IMR-90 (cell line): ENCODE measurements around the gene AHNAK2.

Source experiments
- CEBPB ChIP-seq: IDR thresholded peaks from 2 replicates; pipeline ENCODE4 v1.6.1; 2012; ENCODE audit warnings: low read depth, low read length, improper control_type of control experiment
- CHD1 ChIP-seq: IDR thresholded peaks from 2 replicates; pipeline ENCODE4 v1.6.1; 2012; ENCODE audit warnings: low read depth, low read length, improper control_type of control experiment
- CTCF ChIP-seq: conservative IDR thresholded peaks from 2 replicates; pipeline ENCODE4 v1.5.1; 2012; ENCODE audit warnings: mild to moderate bottlenecking, low read depth, low read length, improper control_type of control experiment
- MXI1 ChIP-seq: IDR thresholded peaks from 2 replicates; pipeline ENCODE4 v1.6.1; 2012; ENCODE audit warnings: low read depth, mild to moderate bottlenecking, low read length, moderate library complexity, borderline replicate concordance
- POLR2A ChIP-seq: IDR thresholded peaks from 2 replicates; pipeline ENCODE4 v1.6.1; 2012; ENCODE audit warnings: mild to moderate bottlenecking, low read depth, low read length
- RCOR1 ChIP-seq: IDR thresholded peaks from 2 replicates; pipeline ENCODE4 v1.6.1; 2012; ENCODE audit warnings: mild to moderate bottlenecking, low read length, improper control_type of control experiment; ENCODE audit not compliant: insufficient replicate concordance
- TF ChIP-seq, protein P1 (sequence below): fragments of 150-350 bp; IDR thresholded peaks from 2 replicates; pipeline ENCODE4 v1.6.1; 2016; ENCODE audit warnings: low read depth, mild to moderate bottlenecking, low read length, moderate library complexity, borderline replicate concordance

DNA sequence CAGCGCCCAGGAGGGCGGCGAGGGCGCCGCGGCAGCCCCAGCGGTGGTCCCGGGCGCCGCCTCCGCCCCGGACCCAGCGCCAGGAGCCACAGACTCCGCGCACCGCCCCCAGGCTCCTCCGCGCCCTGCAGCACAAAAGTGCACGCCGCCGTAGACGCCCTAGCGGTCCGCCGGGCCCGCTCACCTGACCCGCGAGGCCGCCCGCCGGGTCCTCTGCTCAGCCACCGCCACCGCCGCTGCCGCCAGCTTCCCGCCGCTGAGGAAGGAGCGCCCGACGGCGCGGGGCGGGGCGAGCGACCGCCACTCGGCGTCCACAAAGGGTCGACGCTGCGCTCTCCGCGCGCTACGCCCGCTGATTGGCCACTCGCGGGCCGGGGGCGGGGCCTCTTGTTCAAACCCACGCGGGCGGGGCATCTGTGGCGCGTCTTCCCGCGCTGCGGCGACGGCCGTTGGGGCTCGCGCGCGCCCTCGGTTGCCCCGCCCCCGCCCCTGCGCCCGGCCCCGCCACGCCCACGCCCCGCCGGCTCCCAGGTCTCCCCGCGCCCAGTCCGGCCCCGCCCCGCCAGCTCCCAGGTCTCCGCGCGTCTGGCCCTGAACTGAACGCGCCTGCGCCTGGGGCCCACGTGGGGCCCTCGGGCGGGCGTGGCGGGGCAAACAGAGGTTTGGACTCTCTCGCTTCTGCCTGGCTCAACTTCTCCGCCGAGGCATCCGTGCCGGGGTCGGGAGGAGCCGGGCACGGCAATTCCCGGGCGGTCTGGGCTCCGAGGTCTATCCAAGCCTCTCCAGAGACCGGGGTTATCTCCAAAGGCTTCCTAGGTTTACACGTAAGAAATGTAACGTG is 42.9 kb upstream of the AHNAK2 start, which contains the start of gene CDCA4:
- TF ChIP-seq CTCF = no peak
- TF ChIP-seq, protein P1, sequence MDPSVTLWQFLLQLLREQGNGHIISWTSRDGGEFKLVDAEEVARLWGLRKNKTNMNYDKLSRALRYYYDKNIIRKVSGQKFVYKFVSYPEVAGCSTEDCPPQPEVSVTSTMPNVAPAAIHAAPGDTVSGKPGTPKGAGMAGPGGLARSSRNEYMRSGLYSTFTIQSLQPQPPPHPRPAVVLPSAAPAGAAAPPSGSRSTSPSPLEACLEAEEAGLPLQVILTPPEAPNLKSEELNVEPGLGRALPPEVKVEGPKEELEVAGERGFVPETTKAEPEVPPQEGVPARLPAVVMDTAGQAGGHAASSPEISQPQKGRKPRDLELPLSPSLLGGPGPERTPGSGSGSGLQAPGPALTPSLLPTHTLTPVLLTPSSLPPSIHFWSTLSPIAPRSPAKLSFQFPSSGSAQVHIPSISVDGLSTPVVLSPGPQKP = no peak
- TF ChIP-seq MXI1 = peak; percentile 85; the same call in 1 of the 2 replicates
- no peak; the same call in 1 of the 2 replicates for TF ChIP-seq CHD1
- peak; percentile 84 for TF ChIP-seq POLR2A
- TF ChIP-seq CEBPB = no peak
- TF ChIP-seq RCOR1 = no peak
